GM23338 (cell line): ENCODE measurements around the gene KIRREL3. TPM values are rescaled to one million over a fixed set of nuclear protein-coding genes. Genes with fewer than 3 reads are reported as not detected.

Experiments used
- ATAC-seq: fragments of 200-7000 bp; cut with Tn5 transposase; 3 replicates; pipeline ENCODE4 v1.9.1; 2020
- DNase-seq: peaks from one replicate; pipeline ENCODE4 v3.0.0-alpha.2; 2015; ENCODE audit warnings: low spot score
- H2AFZ ChIP-seq: fragments of 200-600 bp; sonication (generic); 2 replicates; pipeline ENCODE4 v1.8.0; 2016; ENCODE audit warnings: antibody characterized with exemption, mild to moderate bottlenecking, moderate library complexity
- H3F3A ChIP-seq: fragments of 200-600 bp; sonication (generic); replicated peaks from 2 replicates; pipeline ENCODE4 v1.8.0; 2017; ENCODE audit warnings: antibody characterized with exemption, mixed run types, low read depth
- H3K27ac ChIP-seq: fragments of 200-600 bp; sonication (generic); 2 replicates; pipeline ENCODE4 v1.6.1; 2016; ENCODE audit warnings: low read depth
- H3K27me3 ChIP-seq: fragments of 200-600 bp; sonication (generic); 2 replicates; pipeline ENCODE4 v1.8.0; 2016; ENCODE audit warnings: mild to moderate bottlenecking, mixed run types, moderate library complexity; ENCODE audit not compliant: insufficient read depth
- H3K36me3 ChIP-seq: fragments of 200-600 bp; sonication (generic); 2 replicates; pipeline ENCODE4 v1.8.0; 2016; ENCODE audit warnings: mild to moderate bottlenecking; ENCODE audit not compliant: insufficient read depth
- H3K4me1 ChIP-seq: fragments of 200-600 bp; sonication (generic); 2 replicates; pipeline ENCODE4 v1.8.0; 2016; ENCODE audit warnings: mild to moderate bottlenecking, moderate library complexity; ENCODE audit not compliant: insufficient read depth
- H3K4me2 ChIP-seq: fragments of 200-600 bp; sonication (generic); 2 replicates; pipeline ENCODE4 v1.7.1; 2017; ENCODE audit warnings: mixed run types
- H3K4me3 ChIP-seq: fragments of 200-600 bp; sonication (generic); 2 replicates; pipeline ENCODE4 v1.6.1; 2016; ENCODE audit warnings: mixed run types
- H3K79me2 ChIP-seq: fragments of 200-600 bp; sonication (generic); replicated peaks from 2 replicates; pipeline ENCODE4 v1.8.0; 2017; ENCODE audit warnings: mild to moderate bottlenecking; ENCODE audit not compliant: insufficient read depth
- H3K9me2 ChIP-seq: fragments of 200-600 bp; sonication (generic); 2 replicates; pipeline ENCODE4 v1.8.0; 2017; ENCODE audit not compliant: insufficient read depth
- H4K20me1 ChIP-seq: fragments of 200-600 bp; sonication (generic); replicated peaks from 2 replicates; pipeline ENCODE4 v1.8.0; 2017; ENCODE audit warnings: mild to moderate bottlenecking; ENCODE audit not compliant: insufficient read depth
- H3K27ac Mint-ChIP-seq: 2 replicates; pipeline ENCODE4 v1.8.0; 2020; ENCODE audit warnings: inconsistent platforms, mild to moderate bottlenecking, moderate library complexity, mixed read lengths
- H3K27me3 Mint-ChIP-seq: 3 replicates; pipeline ENCODE4 v1.8.0; 2022; ENCODE audit warnings: low read depth, mild to moderate bottlenecking, moderate library complexity, mixed read lengths, inconsistent platforms; ENCODE audit not compliant: insufficient read depth, poor library complexity
- H3K36me3 Mint-ChIP-seq: 3 replicates; pipeline ENCODE4 v1.8.0; 2021; ENCODE audit warnings: low read depth, mild to moderate bottlenecking, inconsistent platforms, moderate library complexity, mixed read lengths
- H3K4me1 Mint-ChIP-seq: 3 replicates; pipeline ENCODE4 v1.8.0; 2020; ENCODE audit warnings: mild to moderate bottlenecking, inconsistent platforms, mixed read lengths
- H3K4me3 Mint-ChIP-seq: 3 replicates; pipeline ENCODE4 v1.8.0; 2021; ENCODE audit warnings: moderate library complexity, mild to moderate bottlenecking, inconsistent platforms, mixed read lengths
- H3K9me3 Mint-ChIP-seq: 3 replicates; pipeline ENCODE4 v1.8.0; 2020; ENCODE audit warnings: moderate library complexity, mild to moderate bottlenecking, inconsistent platforms, mixed read lengths
- CREB1 ChIP-seq: fragments of 250-450 bp; sonication (Bioruptor Pico); IDR thresholded peaks from 2 replicates; pipeline ENCODE4 v1.5.0; 2020; ENCODE audit warnings: low read depth, mild to moderate bottlenecking, moderate library complexity
- CTCF ChIP-seq, 2 experiments: fragments of 200-600 bp in 1 of 2; sonication (generic) in 1 of 2; conservative IDR thresholded peaks; 2 replicates each; pipeline versions ENCODE4 v1.5.1 to v1.6.1; 2016 to 2017; ENCODE audit warnings: antibody characterized with exemption in 2 of 2, low read depth in 2 of 2, mild to moderate bottlenecking in 2 of 2, moderate library complexity in 1 of 2
- EZH2phosphoT487 ChIP-seq: fragments of 200-600 bp; sonication (generic); IDR thresholded peaks from one replicate; pipeline ENCODE4 v1.8.1; 2018; ENCODE audit warnings: antibody characterized with exemption; ENCODE audit not compliant: unreplicated experiment
- JUNB ChIP-seq: IDR thresholded peaks from one replicate; pipeline ENCODE4 v1.6.1; 2016; ENCODE audit warnings: antibody characterized with exemption; ENCODE audit not compliant: unreplicated experiment
- NANOG ChIP-seq: IDR thresholded peaks from 2 replicates; pipeline ENCODE4 v1.6.1; 2016; ENCODE audit warnings: antibody characterized with exemption, borderline replicate concordance
- POLR2AphosphoS5 ChIP-seq: IDR thresholded peaks from 2 replicates; pipeline ENCODE4 v1.6.1; 2016; ENCODE audit warnings: antibody characterized with exemption, low read depth
- STAT1 ChIP-seq: IDR thresholded peaks from one replicate; pipeline ENCODE4 v1.6.1; 2016; ENCODE audit warnings: antibody characterized with exemption; ENCODE audit not compliant: unreplicated experiment
- ZNF114 ChIP-seq: fragments of 250-450 bp; sonication (Bioruptor Pico); IDR thresholded peaks from 2 replicates; pipeline ENCODE4 v1.5.0; 2020; ENCODE audit warnings: mild to moderate bottlenecking, moderate library complexity
- polyA plus RNA-seq: library from polyadenylated mRNA; unstranded; fragments of >200 nt; fragmentation: Nextera tagmentation; extraction: Ambion mirVana; gene quantifications from 2 replicates; pipeline ENCODE4 v1.2.1, GENCODE V29; 2016
- total RNA-seq: library from RNA; depleted of rRNA; stranded (reverse); fragments of >200 nt; shearing (Covaris generic); gene quantifications from 2 replicates; pipeline ENCODE4 v1.2.3, GENCODE V29; 2014
- TF ChIP-seq, protein P1 (sequence below): fragments of 250-450 bp; sonication (Bioruptor Pico); IDR thresholded peaks from 2 replicates; pipeline ENCODE4 v1.5.0; 2020; ENCODE audit warnings: mild to moderate bottlenecking, moderate library complexity
- TF ChIP-seq, protein P2 (sequence below): IDR thresholded peaks from 2 replicates; pipeline ENCODE4 v1.6.1; 2016; ENCODE audit warnings: antibody characterized with exemption

Gene KIRREL3
- total and polyA plus RNA-seq, 2 experiments from 2014 or later = 0.13 to 1.5 TPM

- TF ChIP-seq, protein P1, sequence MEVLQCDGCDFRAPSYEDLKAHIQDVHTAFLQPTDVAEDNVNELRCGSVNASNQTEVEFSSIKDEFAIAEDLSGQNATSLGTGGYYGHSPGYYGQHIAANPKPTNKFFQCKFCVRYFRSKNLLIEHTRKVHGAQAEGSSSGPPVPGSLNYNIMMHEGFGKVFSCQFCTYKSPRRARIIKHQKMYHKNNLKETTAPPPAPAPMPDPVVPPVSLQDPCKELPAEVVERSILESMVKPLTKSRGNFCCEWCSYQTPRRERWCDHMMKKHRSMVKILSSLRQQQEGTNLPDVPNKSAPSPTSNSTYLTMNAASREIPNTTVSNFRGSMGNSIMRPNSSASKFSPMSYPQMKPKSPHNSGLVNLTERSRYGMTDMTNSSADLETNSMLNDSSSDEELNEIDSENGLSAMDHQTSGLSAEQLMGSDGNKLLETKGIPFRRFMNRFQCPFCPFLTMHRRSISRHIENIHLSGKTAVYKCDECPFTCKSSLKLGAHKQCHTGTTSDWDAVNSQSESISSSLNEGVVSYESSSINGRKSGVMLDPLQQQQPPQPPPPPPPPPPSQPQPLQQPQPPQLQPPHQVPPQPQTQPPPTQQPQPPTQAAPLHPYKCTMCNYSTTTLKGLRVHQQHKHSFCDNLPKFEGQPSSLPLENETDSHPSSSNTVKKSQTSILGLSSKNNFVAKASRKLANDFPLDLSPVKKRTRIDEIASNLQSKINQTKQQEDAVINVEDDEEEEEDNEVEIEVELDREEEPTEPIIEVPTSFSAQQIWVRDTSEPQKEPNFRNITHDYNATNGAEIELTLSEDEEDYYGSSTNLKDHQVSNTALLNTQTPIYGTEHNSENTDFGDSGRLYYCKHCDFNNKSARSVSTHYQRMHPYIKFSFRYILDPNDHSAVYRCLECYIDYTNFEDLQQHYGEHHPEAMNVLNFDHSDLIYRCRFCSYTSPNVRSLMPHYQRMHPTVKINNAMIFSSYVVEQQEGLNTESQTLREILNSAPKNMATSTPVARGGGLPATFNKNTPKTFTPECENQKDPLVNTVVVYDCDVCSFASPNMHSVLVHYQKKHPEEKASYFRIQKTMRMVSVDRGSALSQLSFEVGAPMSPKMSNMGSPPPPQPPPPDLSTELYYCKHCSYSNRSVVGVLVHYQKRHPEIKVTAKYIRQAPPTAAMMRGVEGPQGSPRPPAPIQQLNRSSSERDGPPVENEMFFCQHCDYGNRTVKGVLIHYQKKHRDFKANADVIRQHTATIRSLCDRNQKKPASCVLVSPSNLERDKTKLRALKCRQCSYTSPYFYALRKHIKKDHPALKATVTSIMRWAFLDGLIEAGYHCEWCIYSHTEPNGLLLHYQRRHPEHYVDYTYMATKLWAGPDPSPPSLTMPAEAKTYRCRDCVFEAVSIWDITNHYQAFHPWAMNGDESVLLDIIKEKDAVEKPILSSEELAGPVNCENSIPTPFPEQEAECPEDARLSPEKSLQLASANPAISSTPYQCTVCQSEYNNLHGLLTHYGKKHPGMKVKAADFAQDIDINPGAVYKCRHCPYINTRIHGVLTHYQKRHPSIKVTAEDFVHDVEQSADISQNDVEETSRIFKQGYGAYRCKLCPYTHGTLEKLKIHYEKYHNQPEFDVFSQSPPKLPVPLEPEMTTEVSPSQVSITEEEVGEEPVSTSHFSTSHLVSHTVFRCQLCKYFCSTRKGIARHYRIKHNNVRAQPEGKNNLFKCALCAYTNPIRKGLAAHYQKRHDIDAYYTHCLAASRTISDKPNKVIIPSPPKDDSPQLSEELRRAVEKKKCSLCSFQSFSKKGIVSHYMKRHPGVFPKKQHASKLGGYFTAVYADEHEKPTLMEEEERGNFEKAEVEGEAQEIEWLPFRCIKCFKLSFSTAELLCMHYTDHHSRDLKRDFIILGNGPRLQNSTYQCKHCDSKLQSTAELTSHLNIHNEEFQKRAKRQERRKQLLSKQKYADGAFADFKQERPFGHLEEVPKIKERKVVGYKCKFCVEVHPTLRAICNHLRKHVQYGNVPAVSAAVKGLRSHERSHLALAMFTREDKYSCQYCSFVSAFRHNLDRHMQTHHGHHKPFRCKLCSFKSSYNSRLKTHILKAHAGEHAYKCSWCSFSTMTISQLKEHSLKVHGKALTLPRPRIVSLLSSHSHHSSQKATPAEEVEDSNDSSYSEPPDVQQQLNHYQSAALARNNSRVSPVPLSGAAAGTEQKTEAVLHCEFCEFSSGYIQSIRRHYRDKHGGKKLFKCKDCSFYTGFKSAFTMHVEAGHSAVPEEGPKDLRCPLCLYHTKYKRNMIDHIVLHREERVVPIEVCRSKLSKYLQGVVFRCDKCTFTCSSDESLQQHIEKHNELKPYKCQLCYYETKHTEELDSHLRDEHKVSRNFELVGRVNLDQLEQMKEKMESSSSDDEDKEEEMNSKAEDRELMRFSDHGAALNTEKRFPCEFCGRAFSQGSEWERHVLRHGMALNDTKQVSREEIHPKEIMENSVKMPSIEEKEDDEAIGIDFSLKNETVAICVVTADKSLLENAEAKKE (CRISPR knock-in tag) = no peak
- TF ChIP-seq JUNB = no peak
- no peak for TF ChIP-seq POLR2AphosphoS5
- TF ChIP-seq NANOG = no peak
- TF ChIP-seq CREB1 (CRISPR knock-in tag) = no peak
- no peak for TF ChIP-seq CTCF (conservative IDR thresholded peaks at IDR 0.05; ENCODE audit: low read depth in 2 of 2)
Measured at GRCh38 chr11:126834149-126834548, 166.4 kb downstream of the KIRREL3 start (continued).

DNA sequence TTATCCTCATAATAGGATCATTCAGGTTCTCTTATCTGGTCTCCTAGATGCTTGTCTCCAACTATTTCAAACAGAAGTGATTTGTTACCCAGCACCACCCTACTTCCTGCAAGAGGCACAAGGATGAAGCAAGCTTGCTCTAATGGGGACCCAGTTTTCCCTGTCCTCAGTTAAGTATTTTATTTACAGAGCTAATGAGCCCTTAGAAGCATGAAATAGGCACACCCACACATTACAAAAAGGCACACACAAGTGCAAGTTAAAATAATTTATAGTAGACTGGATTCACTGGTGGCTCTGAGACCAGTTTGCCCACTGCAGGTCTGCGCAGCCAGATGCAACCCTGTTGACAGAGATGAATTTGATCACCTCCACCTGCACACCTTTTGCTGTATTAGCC lies 167.5 kb downstream of the KIRREL3 start:
- Mint-ChIP-seq H3K4me1 (peaks cover 8% of the 10 kb centered on the region), H3K27me3 (no peaks in the 10 kb centered on the region), H3K27ac (no peak overlapping the region), H3K36me3 (peaks cover 6% of the 10 kb centered on the region; the same call in 1 of the 3 replicates), H3K4me3 (no peak overlapping the region), H3K9me3 (peaks cover 16% of the 10 kb centered on the region)
- H3K79me2 ChIP-seq = no peaks in the 10 kb centered on the region
- ATAC-seq (no peak), DNase-seq (no peak)
- TF ChIP-seq JUNB = no peak
- TF ChIP-seq, protein P2, sequence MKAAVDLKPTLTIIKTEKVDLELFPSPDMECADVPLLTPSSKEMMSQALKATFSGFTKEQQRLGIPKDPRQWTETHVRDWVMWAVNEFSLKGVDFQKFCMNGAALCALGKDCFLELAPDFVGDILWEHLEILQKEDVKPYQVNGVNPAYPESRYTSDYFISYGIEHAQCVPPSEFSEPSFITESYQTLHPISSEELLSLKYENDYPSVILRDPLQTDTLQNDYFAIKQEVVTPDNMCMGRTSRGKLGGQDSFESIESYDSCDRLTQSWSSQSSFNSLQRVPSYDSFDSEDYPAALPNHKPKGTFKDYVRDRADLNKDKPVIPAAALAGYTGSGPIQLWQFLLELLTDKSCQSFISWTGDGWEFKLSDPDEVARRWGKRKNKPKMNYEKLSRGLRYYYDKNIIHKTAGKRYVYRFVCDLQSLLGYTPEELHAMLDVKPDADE = no peak
- TF ChIP-seq EZH2phosphoT487 = no peak
- no peak for TF ChIP-seq ZNF114
- TF ChIP-seq STAT1 = no peak
- TF ChIP-seq POLR2AphosphoS5 = no peak
- H3K27me3 ChIP-seq = no peaks in the 10 kb centered on the region
- H3K4me2 ChIP-seq = no peak overlapping the region
- no peak overlapping the region for H2AFZ ChIP-seq
- H3K36me3 ChIP-seq = no peaks in the 10 kb centered on the region
- H3K4me1 ChIP-seq = peaks cover 9% of the 10 kb centered on the region; the same call in 1 of the 2 replicates
- H4K20me1 ChIP-seq = no peaks in the 10 kb centered on the region
- no peaks in the 10 kb centered on the region for H3F3A ChIP-seq
- H3K9me2 ChIP-seq = no peaks in the 10 kb centered on the region
- no peak overlapping the region for H3K27ac ChIP-seq
- no peak overlapping the region for H3K4me3 ChIP-seq
